ENCODE measurements around the gene HRH3.

DNA sequence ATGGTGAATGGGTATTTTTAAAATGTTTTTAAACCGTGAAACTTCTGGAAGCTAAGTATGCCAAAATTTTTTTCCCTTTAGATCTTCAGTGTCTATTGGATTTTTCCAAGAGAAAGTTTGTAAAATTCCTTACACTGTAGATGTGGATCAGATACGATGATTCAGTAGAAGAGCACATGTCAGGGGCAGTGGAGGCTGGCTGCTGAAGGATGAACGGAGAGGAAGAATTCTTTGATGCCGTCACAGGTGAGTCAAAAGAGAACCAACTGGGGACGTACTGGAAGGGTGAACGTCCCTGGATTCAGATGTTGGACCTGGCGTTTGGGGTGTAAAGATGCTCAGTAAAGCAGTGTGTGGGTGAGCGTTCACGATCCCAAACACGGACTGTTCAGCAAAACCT lies 35.9 kb upstream of the HRH3 start:
- no peak for TF ChIP-seq EZH2 (IDR thresholded peaks at IDR 0.05)
- TF ChIP-seq, protein P1, sequence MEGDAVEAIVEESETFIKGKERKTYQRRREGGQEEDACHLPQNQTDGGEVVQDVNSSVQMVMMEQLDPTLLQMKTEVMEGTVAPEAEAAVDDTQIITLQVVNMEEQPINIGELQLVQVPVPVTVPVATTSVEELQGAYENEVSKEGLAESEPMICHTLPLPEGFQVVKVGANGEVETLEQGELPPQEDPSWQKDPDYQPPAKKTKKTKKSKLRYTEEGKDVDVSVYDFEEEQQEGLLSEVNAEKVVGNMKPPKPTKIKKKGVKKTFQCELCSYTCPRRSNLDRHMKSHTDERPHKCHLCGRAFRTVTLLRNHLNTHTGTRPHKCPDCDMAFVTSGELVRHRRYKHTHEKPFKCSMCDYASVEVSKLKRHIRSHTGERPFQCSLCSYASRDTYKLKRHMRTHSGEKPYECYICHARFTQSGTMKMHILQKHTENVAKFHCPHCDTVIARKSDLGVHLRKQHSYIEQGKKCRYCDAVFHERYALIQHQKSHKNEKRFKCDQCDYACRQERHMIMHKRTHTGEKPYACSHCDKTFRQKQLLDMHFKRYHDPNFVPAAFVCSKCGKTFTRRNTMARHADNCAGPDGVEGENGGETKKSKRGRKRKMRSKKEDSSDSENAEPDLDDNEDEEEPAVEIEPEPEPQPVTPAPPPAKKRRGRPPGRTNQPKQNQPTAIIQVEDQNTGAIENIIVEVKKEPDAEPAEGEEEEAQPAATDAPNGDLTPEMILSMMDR (IDR thresholded peaks at IDR 0.05), result no peak
